SU-DHL-6 (cell line): ENCODE measurements around the gene AXL.
"Not testable (repeated sequence)": the region's sequence is repeated elsewhere in the genome, so short reads cannot be mapped to it uniquely, and the experiment has no call there.

Experiments used
- H2AFZ ChIP-seq: fragments of 200-600 bp; sonication (generic); 2 replicates; pipeline ENCODE4 v1.6.1; 2014; ENCODE audit warnings: low read depth, mild to moderate bottlenecking, moderate library complexity, mixed read lengths, antibody characterized with exemption, low read length; ENCODE audit not compliant: severe bottlenecking
- H3F3A ChIP-seq: fragments of 200-600 bp; shearing (Covaris generic); 2 replicates; pipeline ENCODE4 v1.6.0; 2016; ENCODE audit warnings: antibody characterized with exemption, mild to moderate bottlenecking; ENCODE audit not compliant: insufficient read depth
- H3K27ac ChIP-seq: fragments of 200-600 bp; sonication (generic); 2 replicates; pipeline ENCODE4 v1.5.1; 2016; ENCODE audit warnings: low read depth, mild to moderate bottlenecking, low read length, moderate library complexity, mixed read lengths
- H3K27me3 ChIP-seq: fragments of 200-600 bp; sonication (generic), shearing (Covaris generic); 2 replicates; pipeline ENCODE4 v1.6.0; 2014; ENCODE audit warnings: mild to moderate bottlenecking, low read length
- H3K36me3 ChIP-seq: fragments of 200-600 bp; sonication (generic); 2 replicates; pipeline ENCODE4 v1.6.1; 2014; ENCODE audit warnings: mild to moderate bottlenecking, low read length, mixed read lengths
- H3K4me2 ChIP-seq: fragments of 300-600, 200-600 bp; shearing (Covaris generic), sonication (generic); 2 replicates; pipeline ENCODE4 v1.6.0; 2014; ENCODE audit warnings: low read length, low read depth, mild to moderate bottlenecking; ENCODE audit not compliant: poor library complexity, severe bottlenecking
- H3K4me3 ChIP-seq: fragments of 200-600 bp; sonication (generic); 2 replicates; pipeline ENCODE4 v1.5.1; 2014; ENCODE audit warnings: antibody characterized with exemption, low read length, mild to moderate bottlenecking, mixed read lengths; ENCODE audit not compliant: insufficient read depth, poor library complexity, severe bottlenecking
- H3K79me2 ChIP-seq: fragments of 200-600 bp; sonication (generic); 2 replicates; pipeline ENCODE4 v1.6.1; 2014; ENCODE audit warnings: mild to moderate bottlenecking, low read length, moderate library complexity; ENCODE audit not compliant: insufficient read depth
- H3K9ac ChIP-seq: fragments of 200-600 bp; sonication (generic); 2 replicates; pipeline ENCODE4 v1.7.0; 2014; ENCODE audit warnings: mild to moderate bottlenecking, low read length
- H3K9me2 ChIP-seq: fragments of 200-600 bp; sonication (generic); replicated peaks from 2 replicates; pipeline ENCODE4 v1.6.1; 2014; ENCODE audit warnings: low read length; ENCODE audit not compliant: insufficient read depth
- H3K9me3 ChIP-seq: fragments of 200-600 bp; sonication (generic); 2 replicates; pipeline ENCODE4 v1.6.1; 2014; ENCODE audit warnings: low read length, mixed read lengths; ENCODE audit not compliant: insufficient read depth
- H4K20me1 ChIP-seq: fragments of 200-600 bp; sonication (generic); 2 replicates; pipeline ENCODE4 v1.6.1; 2014; ENCODE audit warnings: low read depth, mild to moderate bottlenecking, antibody characterized with exemption, low read length, moderate library complexity, mixed read lengths
- EZH2phosphoT487 ChIP-seq: fragments of 200-600 bp; sonication (generic), shearing (Covaris generic); conservative IDR thresholded peaks from 2 replicates; pipeline ENCODE4 v1.6.1; 2018; ENCODE audit warnings: mild to moderate bottlenecking, antibody characterized with exemption, low read length, moderate library complexity, mixed read lengths
- TF ChIP-seq, protein P1 (sequence below): fragments of 200-600 bp; sonication (generic); IDR thresholded peaks from one replicate; pipeline ENCODE4 v1.5.1; 2017; ENCODE audit warnings: antibody characterized with exemption, mild to moderate bottlenecking, low read length, moderate library complexity; ENCODE audit not compliant: insufficient read depth, poor library complexity, severe bottlenecking

AXL gene

DNA sequence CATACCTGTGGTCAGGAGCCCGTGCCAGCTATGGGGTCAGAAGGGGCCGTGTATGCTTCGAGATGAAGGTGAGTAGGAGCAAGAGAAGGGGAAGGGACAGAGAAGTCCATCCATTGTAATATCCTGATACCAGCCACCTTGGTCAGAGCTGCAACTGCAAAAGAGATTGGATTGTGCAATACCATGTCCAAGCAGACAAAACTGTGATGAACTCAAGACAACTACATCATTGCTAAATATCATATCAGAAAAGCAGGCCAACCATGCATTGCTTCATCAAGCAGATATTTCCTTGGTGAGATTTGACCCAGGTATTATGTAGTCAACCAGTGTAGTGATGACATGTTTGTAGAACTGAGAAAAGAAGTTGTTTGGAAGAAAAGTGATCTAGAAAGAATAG is 57.2 kb downstream of the AXL start:
- H2AFZ ChIP-seq: no peak overlapping the region
- H3K4me2 ChIP-seq: no peak overlapping the region
- H3K9me2 ChIP-seq: no peaks in the 10 kb centered on the region
- no peak for TF ChIP-seq EZH2phosphoT487
- TF ChIP-seq, protein P1, sequence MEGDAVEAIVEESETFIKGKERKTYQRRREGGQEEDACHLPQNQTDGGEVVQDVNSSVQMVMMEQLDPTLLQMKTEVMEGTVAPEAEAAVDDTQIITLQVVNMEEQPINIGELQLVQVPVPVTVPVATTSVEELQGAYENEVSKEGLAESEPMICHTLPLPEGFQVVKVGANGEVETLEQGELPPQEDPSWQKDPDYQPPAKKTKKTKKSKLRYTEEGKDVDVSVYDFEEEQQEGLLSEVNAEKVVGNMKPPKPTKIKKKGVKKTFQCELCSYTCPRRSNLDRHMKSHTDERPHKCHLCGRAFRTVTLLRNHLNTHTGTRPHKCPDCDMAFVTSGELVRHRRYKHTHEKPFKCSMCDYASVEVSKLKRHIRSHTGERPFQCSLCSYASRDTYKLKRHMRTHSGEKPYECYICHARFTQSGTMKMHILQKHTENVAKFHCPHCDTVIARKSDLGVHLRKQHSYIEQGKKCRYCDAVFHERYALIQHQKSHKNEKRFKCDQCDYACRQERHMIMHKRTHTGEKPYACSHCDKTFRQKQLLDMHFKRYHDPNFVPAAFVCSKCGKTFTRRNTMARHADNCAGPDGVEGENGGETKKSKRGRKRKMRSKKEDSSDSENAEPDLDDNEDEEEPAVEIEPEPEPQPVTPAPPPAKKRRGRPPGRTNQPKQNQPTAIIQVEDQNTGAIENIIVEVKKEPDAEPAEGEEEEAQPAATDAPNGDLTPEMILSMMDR: no peak
- H3K9ac ChIP-seq: no peak overlapping the region
- peaks cover 2% of the 10 kb centered on the region; the same call in 1 of the 2 replicates for H4K20me1 ChIP-seq
- no peak overlapping the region for H3K27ac ChIP-seq
- no peaks in the 10 kb centered on the region for H3K79me2 ChIP-seq
- H3K36me3 ChIP-seq: peaks cover 67% of the 10 kb centered on the region
- no peaks in the 10 kb centered on the region for H3K9me3 ChIP-seq
- H3F3A ChIP-seq: no peaks in the 10 kb centered on the region; the same call in 1 of the 2 replicates
- H3K4me3 ChIP-seq: no peak overlapping the region
- no peaks in the 10 kb centered on the region for H3K27me3 ChIP-seq

DNA sequence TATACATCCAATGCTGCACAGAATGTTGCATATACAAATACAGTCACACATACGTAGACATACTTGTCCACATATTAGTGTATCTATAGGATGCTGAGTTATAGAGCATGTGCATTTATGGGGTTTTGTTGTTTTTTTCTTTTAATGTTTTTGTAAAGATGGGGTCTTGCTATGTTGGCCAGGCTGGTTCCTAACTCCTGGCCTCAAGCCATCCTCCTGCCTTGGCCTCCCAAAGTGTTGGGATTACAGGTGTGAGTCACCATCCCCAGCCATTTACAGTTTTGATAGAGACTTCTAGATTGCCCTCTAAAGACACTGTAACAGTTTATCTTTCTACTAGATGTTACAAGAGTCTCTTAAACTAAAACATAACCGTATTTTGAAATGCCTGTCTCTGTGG is 59.5 kb downstream of the AXL start:
- Histone ChIP-seq H3K27me3 (no peaks in the 10 kb centered on the region), H3K27ac (no peak overlapping the region), H4K20me1 (peaks cover 2% of the 10 kb centered on the region; the same call in 1 of the 2 replicates), H3K4me3 (no peak overlapping the region), H3K9ac (no peak overlapping the region), H3K9me3 (no peaks in the 10 kb centered on the region), H3K79me2 (no peaks in the 10 kb centered on the region), H3K9me2 (no peaks in the 10 kb centered on the region), H3K4me2 (no peak overlapping the region), H3F3A (no peaks in the 10 kb centered on the region; the same call in 1 of the 2 replicates), H3K36me3 (peaks cover 57% of the 10 kb centered on the region), H2AFZ (no peak overlapping the region)
- no peak for TF ChIP-seq EZH2phosphoT487
- TF ChIP-seq, protein P1: no peak

DNA sequence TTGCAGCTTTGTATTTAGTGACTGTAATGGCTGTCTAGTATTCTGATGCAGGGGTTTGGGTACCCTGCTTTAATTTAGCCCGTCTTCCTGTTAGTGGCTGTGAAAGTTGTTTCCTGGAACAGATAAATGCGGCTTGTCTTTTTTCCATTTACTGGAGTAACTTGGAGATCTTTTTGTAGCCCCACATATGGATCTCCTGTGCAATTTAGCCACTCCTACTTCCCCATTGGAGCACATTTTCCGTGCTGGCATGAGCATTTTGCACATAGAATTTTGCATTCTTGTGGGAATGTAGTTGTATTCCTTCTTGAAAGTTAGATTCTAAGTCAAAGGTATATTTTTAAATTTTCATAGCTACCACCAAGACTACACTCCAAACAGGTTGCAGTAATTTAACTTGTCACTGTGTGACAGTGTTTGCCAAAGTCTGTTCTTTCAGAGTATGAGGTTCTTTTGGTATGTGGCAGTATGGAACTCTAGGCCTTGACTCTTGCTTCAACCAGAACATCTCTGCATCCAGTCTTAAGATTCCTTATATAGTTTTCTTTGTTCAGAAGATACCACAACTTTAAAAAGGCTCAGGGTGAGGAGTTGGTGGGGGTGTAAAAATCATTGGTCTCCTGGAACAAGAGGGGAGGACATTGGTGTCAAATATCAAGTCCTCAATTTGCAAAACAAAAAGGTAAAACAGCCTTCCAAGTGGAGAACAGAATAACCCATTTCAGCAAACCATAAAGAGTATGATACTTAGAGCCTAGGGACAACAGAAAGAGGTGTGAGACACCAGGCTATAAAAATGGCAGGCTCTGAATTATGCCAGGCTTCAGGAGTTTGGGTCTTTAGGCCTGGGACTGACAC is 69.9 kb downstream of the AXL start:
- Histone ChIP-seq H3K27me3 (no peaks in the 10 kb centered on the region), H3K36me3 (peaks cover 48% of the 10 kb centered on the region; the same call in 1 of the 2 replicates), H3K79me2 (peaks cover 4% of the 10 kb centered on the region; the same call in 1 of the 2 replicates), H2AFZ (no peak overlapping the region), H3K9me2 (no peaks in the 10 kb centered on the region), H3K27ac (no peak overlapping the region), H3K9me3 (no peaks in the 10 kb centered on the region), H3K4me3 (no peak overlapping the region), H3K4me2 (no peak overlapping the region), H3F3A (no peaks in the 10 kb centered on the region), H3K9ac (no peak overlapping the region), H4K20me1 (no peaks in the 10 kb centered on the region)
- TF ChIP-seq, protein P1: no peak
- no peak for TF ChIP-seq EZH2phosphoT487

DNA sequence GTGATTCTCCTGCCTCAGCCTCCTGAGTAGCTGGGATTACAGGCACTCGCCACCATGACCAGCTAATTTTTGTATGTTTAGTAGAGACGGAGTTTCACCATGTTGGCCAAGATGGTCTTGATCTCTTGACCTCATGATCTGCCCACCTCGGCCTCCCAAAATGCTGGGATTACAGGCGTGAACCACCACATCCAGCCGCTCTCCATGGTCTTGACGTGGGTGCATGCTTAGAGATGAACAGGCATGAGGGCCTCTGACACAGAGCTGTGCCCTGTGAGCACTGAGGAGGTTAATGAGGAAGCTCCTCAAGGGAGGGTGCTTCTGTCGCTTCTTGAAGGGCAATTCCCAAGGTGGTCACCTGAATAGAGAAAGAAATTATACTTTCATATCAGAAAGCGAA is 70.8 kb downstream of the AXL start:
- H4K20me1 ChIP-seq, H3K9me2 ChIP-seq, H3K9me3 ChIP-seq, H3K4me2 ChIP-seq, H3K27me3 ChIP-seq, H2AFZ ChIP-seq, H3K9ac ChIP-seq, H3K4me3 ChIP-seq, H3K79me2 ChIP-seq, H3F3A ChIP-seq, H3K27ac ChIP-seq: not testable (repeated sequence)
- H3K36me3 ChIP-seq: peaks cover 51% of the 10 kb centered on the region; the same call in 1 of the 2 replicates
